Astrocyte of the cerebellum (primary cell): ENCODE results near the gene NRL.

Experiments
- DNase-seq: peaks from one replicate; pipeline ENCODE4 v3.0.0-alpha.2; 2011; ENCODE audit warnings: low read depth
- H3K4me3 ChIP-seq: 2 replicates; pipeline ENCODE4 v1.5.1; 2011; ENCODE audit warnings: mild to moderate bottlenecking, low read depth, low read length, moderate library complexity
- CTCF ChIP-seq: IDR thresholded peaks from 2 replicates; pipeline ENCODE4 v1.5.1; 2012; ENCODE audit warnings: low read length, low read depth, moderate library complexity, mild to moderate bottlenecking; ENCODE audit errors: missing control alignments
- in situ Hi-C: cut with HindIII; loops from 2 replicates; pipeline ENCODE4 v1.10.0; 2017; ENCODE audit warnings: low sequenced_read_pairs

Gene NRL

GRCh38 chr14:24157331-24157730, 42.6 kb upstream of the NRL start:
- no peak overlapping the region for H3K4me3 ChIP-seq
- no peak for TF ChIP-seq CTCF
- in situ Hi-C loops: no loop called here
- no peak for DNase-seq

- DNase-seq: no peak
- no peak overlapping the region for H3K4me3 ChIP-seq
- no peak for TF ChIP-seq CTCF
- in situ Hi-C loops: no loop called here
Measured at GRCh38 chr14:24156840-24157239, 42.1 kb upstream of the NRL start.

- DNase-seq: no peak
- in situ Hi-C loops: no loop called here
- H3K4me3 ChIP-seq: no peak overlapping the region
- TF ChIP-seq CTCF: no peak
Measured at GRCh38 chr14:24155100-24155499, 40.4 kb upstream of the NRL start.

GRCh38 chr14:24151404-24152080, 36.8 kb upstream of the NRL start:
- TF ChIP-seq CTCF: no peak
- H3K4me3 ChIP-seq: no peak overlapping the region
- DNase-seq: no peak
- in situ Hi-C loops: no loop called here

GRCh38 chr14:24150993-24151392, 36.2 kb upstream of the NRL start:
- H3K4me3 ChIP-seq: no peak overlapping the region
- in situ Hi-C loops: no loop called here
- no peak for TF ChIP-seq CTCF
- no peak for DNase-seq

- DNase-seq: no peak
- H3K4me3 ChIP-seq: no peak overlapping the region
- no peak for TF ChIP-seq CTCF
- in situ Hi-C loops: no loop called here
Measured at GRCh38 chr14:24150567-24150966, 35.8 kb upstream of the NRL start.

- H3K4me3 ChIP-seq: no peak overlapping the region
- DNase-seq: no peak
- in situ Hi-C loops: no loop called here
- TF ChIP-seq CTCF: no peak
Measured at GRCh38 chr14:24150061-24150460, 35.3 kb upstream of the NRL start.
